ENCODE results near the gene PPP2R2C. TPM values are rescaled to one million over a fixed set of nuclear protein-coding genes. Genes with fewer than 3 reads are reported as not detected.

PPP2R2C gene
- total RNA-seq, 1 donor from 2014 or later: 0.60 TPM

GRCh38 chr4:6449746-6450369, 22.6 kb downstream of the PPP2R2C start:
- DNase-seq (ENCODE audit: low read depth in 2 of 2): no peak

GRCh38 chr4:6449335-6449734, 23.1 kb downstream of the PPP2R2C start:
- DNase-seq (ENCODE audit: low read depth in 2 of 2): no peak

GRCh38 chr4:6448476-6449170, 23.8 kb downstream of the PPP2R2C start:
- DNase-seq (ENCODE audit: low read depth in 2 of 2): no peak

GRCh38 chr4:6447672-6448171, 24.7 kb downstream of the PPP2R2C start:
- DNase-seq (ENCODE audit: low read depth in 2 of 2): no peak

GRCh38 chr4:6446538-6447451, 25.6 kb downstream of the PPP2R2C start:
- DNase-seq (ENCODE audit: low read depth in 2 of 2): no peak

GRCh38 chr4:6446130-6446482, 26.3 kb downstream of the PPP2R2C start:
- DNase-seq (ENCODE audit: low read depth in 2 of 2): no peak

GRCh38 chr4:6445403-6446129, 26.8 kb downstream of the PPP2R2C start:
- DNase-seq (ENCODE audit: low read depth in 2 of 2): no peak

GRCh38 chr4:6444582-6444981, 27.8 kb downstream of the PPP2R2C start:
- no peak for DNase-seq (ENCODE audit: low read depth in 2 of 2)

GRCh38 chr4:6443035-6444023, 29.1 kb downstream of the PPP2R2C start:
- no peak for DNase-seq (ENCODE audit: low read depth in 2 of 2)

- DNase-seq (ENCODE audit: low read depth in 2 of 2): no peak
Measured at GRCh38 chr4:6442555-6442954, 29.9 kb downstream of the PPP2R2C start.

GRCh38 chr4:6441758-6442157, 30.7 kb downstream of the PPP2R2C start:
- no peak for DNase-seq (ENCODE audit: low read depth in 2 of 2)

GRCh38 chr4:6441202-6441582, 31.2 kb downstream of the PPP2R2C start:
- DNase-seq (ENCODE audit: low read depth in 2 of 2): no peak

GRCh38 chr4:6440506-6441201, 31.8 kb downstream of the PPP2R2C start:
- DNase-seq (ENCODE audit: low read depth in 2 of 2): no peak

- DNase-seq (ENCODE audit: low read depth in 2 of 2): no peak
Measured at GRCh38 chr4:6439120-6439762, 33.2 kb downstream of the PPP2R2C start.

GRCh38 chr4:6437826-6438238, 34.6 kb downstream of the PPP2R2C start:
- DNase-seq (ENCODE audit: low read depth in 2 of 2): no peak

GRCh38 chr4:6435010-6435409, 37.4 kb downstream of the PPP2R2C start:
- DNase-seq (ENCODE audit: low read depth in 2 of 2): peak in 1 of 2 donors; percentile 11

GRCh38 chr4:6430927-6431326, 41.5 kb downstream of the PPP2R2C start:
- no peak for DNase-seq (ENCODE audit: low read depth in 2 of 2)

- no peak for DNase-seq (ENCODE audit: low read depth in 2 of 2)
Measured at GRCh38 chr4:6427439-6428090, 44.8 kb downstream of the PPP2R2C start.
